SK-N-SH treated with all-trans-retinoic acid at 6 μM for 48 hours (cell line): ENCODE data around the gene ZMYND19.

Experiments
- ATAC-seq: fragments of 200-7000 bp; cut with Tn5 transposase; 3 replicates; pipeline ENCODE4 v1.9.1; 2020; ENCODE audit warnings: mild to moderate bottlenecking, moderate library complexity
- ARNTL ChIP-seq: fragments of 450-650 bp; formaldehyde crosslinking; IDR thresholded peaks from 2 replicates; pipeline ENCODE4 v1.5.0; 2020; ENCODE audit warnings: low read depth, mild to moderate bottlenecking, moderate library complexity, borderline replicate concordance
- BACH2 ChIP-seq: fragments of 250-450 bp; sonication (Bioruptor Pico); IDR thresholded peaks from 2 replicates; pipeline ENCODE4 v1.9.0; 2021; ENCODE audit warnings: mild to moderate bottlenecking, borderline replicate concordance
- CSDC2 ChIP-seq: fragments of 250-450 bp; sonication (Bioruptor Pico); IDR thresholded peaks from 2 replicates; pipeline ENCODE4 v1.5.0; 2020; ENCODE audit warnings: mild to moderate bottlenecking, moderate library complexity
- ESRRG ChIP-seq: fragments of 250-450 bp; sonication (Bioruptor Pico); IDR thresholded peaks from 2 replicates; pipeline ENCODE4 v1.6.1; 2021; ENCODE audit warnings: mild to moderate bottlenecking
- GLIS3 ChIP-seq: fragments of 250-450 bp; sonication (Bioruptor Pico); IDR thresholded peaks from 2 replicates; pipeline ENCODE4 v1.5.0; 2020; ENCODE audit warnings: mild to moderate bottlenecking, moderate library complexity
- ISL1 ChIP-seq: fragments of 250-450 bp; sonication (Bioruptor Pico); IDR thresholded peaks from 2 replicates; pipeline ENCODE4 v2.1.2; 2022; ENCODE audit warnings: mild to moderate bottlenecking, moderate library complexity
- OSR1 ChIP-seq: fragments of 250-450 bp; sonication (Bioruptor Pico); IDR thresholded peaks from 2 replicates; pipeline ENCODE4 v1.8.0; 2022; ENCODE audit warnings: moderate library complexity, mild to moderate bottlenecking, inconsistent platforms
- PATZ1 ChIP-seq: fragments of 250-450 bp; sonication (Bioruptor Pico); IDR thresholded peaks from 2 replicates; pipeline ENCODE4 v1.8.0; 2020; ENCODE audit warnings: mild to moderate bottlenecking, moderate library complexity, borderline replicate concordance
- PPARA ChIP-seq: fragments of 250-450 bp; sonication (Bioruptor Pico); IDR thresholded peaks from 2 replicates; pipeline ENCODE4 v1.5.0; 2020; ENCODE audit warnings: mild to moderate bottlenecking, borderline replicate concordance
- RARB ChIP-seq: fragments of 250-450 bp; sonication (Bioruptor Pico); IDR thresholded peaks from 2 replicates; pipeline ENCODE4 v1.8.0; 2021; ENCODE audit warnings: mild to moderate bottlenecking, moderate library complexity
- SNAI2 ChIP-seq: fragments of 250-450 bp; sonication (Bioruptor Pico); IDR thresholded peaks from 2 replicates; pipeline ENCODE4 v1.5.0; 2020; ENCODE audit warnings: mild to moderate bottlenecking, moderate library complexity
- TCF4 ChIP-seq: fragments of 250-450 bp; sonication (Bioruptor Pico); IDR thresholded peaks from 2 replicates; pipeline ENCODE4 v1.8.0; 2021; ENCODE audit warnings: mild to moderate bottlenecking, moderate library complexity, borderline replicate concordance
- TOX ChIP-seq: fragments of 250-450 bp; sonication (Bioruptor Pico); IDR thresholded peaks from 2 replicates; pipeline ENCODE4 v1.8.0; 2021; ENCODE audit warnings: mild to moderate bottlenecking, moderate library complexity, borderline replicate concordance
- ZC3H10 ChIP-seq: fragments of 250-450 bp; sonication (Bioruptor Pico); IDR thresholded peaks from 2 replicates; pipeline ENCODE4 v1.5.1; 2021; ENCODE audit warnings: mild to moderate bottlenecking, moderate library complexity
- ZFP3 ChIP-seq: fragments of 250-450 bp; sonication (Bioruptor Pico); IDR thresholded peaks from 2 replicates; pipeline ENCODE4 v1.5.0; 2020; ENCODE audit warnings: mild to moderate bottlenecking, moderate library complexity
- ZFP30 ChIP-seq: fragments of 450-650 bp; formaldehyde crosslinking; IDR thresholded peaks from 2 replicates; pipeline ENCODE4 v1.5.0; 2022; ENCODE audit warnings: mild to moderate bottlenecking, moderate library complexity
- ZNF565 ChIP-seq: fragments of 450-650 bp; formaldehyde crosslinking; conservative IDR thresholded peaks from 2 replicates; pipeline ENCODE4 v1.5.0; 2020; ENCODE audit warnings: low read depth, mild to moderate bottlenecking, moderate library complexity
- ZNF70 ChIP-seq: fragments of 450-650 bp; formaldehyde crosslinking; IDR thresholded peaks from 2 replicates; pipeline ENCODE4 v1.5.0; 2020; ENCODE audit warnings: mild to moderate bottlenecking, moderate library complexity
- ZNF8 ChIP-seq: fragments of 450-650 bp; formaldehyde crosslinking; IDR thresholded peaks from 2 replicates; pipeline ENCODE4 v1.5.0; 2020; ENCODE audit warnings: mild to moderate bottlenecking, moderate library complexity
- TF ChIP-seq, protein P1 (sequence below): fragments of 250-450 bp; sonication (Bioruptor Pico); IDR thresholded peaks from 2 replicates; pipeline ENCODE4 v1.8.0; 2021; ENCODE audit warnings: low read depth, mild to moderate bottlenecking, moderate library complexity, borderline replicate concordance
- TF ChIP-seq, protein P2 (sequence below): fragments of 250-450 bp; sonication (Bioruptor Pico); IDR thresholded peaks from 2 replicates; pipeline ENCODE4 v1.5.1; 2021; ENCODE audit warnings: mild to moderate bottlenecking, moderate library complexity
- TF ChIP-seq, protein P3 (sequence below): fragments of 250-450 bp; sonication (Bioruptor Pico); IDR thresholded peaks from 2 replicates; pipeline ENCODE4 v1.5.0; 2020; ENCODE audit warnings: mild to moderate bottlenecking, moderate library complexity
- TF ChIP-seq, protein P4 (sequence below): fragments of 250-450 bp; sonication (Bioruptor Pico); IDR thresholded peaks from 2 replicates; pipeline ENCODE4 v1.5.1; 2020; ENCODE audit warnings: low read depth, mild to moderate bottlenecking, moderate library complexity

ZMYND19 gene

DNA sequence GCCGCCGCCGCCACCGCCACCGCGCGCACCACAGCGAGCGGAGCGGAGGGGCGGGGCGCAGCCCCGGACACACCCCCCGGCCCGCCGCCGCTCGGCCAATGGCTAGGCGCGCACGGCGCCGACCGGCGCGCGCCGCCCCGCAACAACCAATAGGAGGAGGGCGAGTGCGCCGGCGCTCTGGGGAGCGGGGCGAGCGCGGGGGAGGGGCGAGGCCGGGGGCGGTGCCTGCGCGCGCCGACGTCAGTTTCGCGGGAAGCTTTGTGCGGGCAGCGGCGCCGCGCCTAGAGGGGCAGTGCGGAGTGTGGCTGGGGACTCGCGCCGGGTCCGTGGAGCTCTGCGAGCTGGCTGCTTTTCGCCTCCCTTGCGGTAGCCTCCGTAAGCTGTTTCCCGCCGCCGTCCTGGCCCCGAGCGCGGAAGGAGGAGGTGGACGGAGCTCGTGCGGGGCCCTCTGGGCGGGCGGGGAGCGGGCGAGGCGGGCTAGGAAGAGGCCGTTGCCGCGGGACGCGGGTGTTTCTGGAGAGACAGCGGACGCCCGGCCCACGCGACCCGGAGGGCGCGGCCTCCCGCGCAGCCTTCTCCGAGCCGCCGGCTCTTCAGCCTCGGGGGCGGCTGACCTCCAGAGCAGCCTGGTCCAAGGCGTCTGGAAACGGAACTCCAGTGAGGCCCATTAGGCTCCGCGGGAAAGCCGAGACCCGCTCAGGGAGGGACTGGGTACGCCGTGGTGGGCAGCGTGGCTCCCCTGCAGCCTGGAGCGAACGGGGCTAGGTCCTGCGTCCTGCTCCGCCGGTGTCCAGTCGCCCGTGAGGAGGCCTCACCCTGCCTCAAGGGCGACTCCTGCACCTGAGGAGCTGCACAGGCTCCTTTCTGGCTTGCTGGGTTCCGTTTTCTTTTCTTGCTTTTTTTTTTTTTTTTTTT, at the start of gene ZMYND19:
Gene ZMYND19 (minus strand): TSS at position 44 of the 915 bp plus-strand sequence. CDS start 249 bp downstream, outside the sequence.
- TF ChIP-seq, protein P1, sequence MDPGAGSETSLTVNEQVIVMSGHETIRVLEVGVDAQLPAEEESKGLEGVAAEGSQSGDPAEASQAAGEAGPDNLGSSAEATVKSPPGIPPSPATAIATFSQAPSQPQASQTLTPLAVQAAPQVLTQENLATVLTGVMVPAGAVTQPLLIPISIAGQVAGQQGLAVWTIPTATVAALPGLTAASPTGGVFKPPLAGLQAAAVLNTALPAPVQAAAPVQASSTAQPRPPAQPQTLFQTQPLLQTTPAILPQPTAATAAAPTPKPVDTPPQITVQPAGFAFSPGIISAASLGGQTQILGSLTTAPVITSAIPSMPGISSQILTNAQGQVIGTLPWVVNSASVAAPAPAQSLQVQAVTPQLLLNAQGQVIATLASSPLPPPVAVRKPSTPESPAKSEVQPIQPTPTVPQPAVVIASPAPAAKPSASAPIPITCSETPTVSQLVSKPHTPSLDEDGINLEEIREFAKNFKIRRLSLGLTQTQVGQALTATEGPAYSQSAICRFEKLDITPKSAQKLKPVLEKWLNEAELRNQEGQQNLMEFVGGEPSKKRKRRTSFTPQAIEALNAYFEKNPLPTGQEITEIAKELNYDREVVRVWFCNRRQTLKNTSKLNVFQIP (CRISPR knock-in tag) = no peak
- TF ChIP-seq, protein P2, sequence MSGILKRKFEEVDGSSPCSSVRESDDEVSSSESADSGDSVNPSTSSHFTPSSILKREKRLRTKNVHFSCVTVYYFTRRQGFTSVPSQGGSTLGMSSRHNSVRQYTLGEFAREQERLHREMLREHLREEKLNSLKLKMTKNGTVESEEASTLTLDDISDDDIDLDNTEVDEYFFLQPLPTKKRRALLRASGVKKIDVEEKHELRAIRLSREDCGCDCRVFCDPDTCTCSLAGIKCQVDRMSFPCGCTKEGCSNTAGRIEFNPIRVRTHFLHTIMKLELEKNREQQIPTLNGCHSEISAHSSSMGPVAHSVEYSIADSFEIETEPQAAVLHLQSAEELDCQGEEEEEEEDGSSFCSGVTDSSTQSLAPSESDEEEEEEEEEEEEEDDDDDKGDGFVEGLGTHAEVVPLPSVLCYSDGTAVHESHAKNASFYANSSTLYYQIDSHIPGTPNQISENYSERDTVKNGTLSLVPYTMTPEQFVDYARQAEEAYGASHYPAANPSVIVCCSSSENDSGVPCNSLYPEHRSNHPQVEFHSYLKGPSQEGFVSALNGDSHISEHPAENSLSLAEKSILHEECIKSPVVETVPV (CRISPR knock-in tag) = no peak
- TF ChIP-seq, protein P3, sequence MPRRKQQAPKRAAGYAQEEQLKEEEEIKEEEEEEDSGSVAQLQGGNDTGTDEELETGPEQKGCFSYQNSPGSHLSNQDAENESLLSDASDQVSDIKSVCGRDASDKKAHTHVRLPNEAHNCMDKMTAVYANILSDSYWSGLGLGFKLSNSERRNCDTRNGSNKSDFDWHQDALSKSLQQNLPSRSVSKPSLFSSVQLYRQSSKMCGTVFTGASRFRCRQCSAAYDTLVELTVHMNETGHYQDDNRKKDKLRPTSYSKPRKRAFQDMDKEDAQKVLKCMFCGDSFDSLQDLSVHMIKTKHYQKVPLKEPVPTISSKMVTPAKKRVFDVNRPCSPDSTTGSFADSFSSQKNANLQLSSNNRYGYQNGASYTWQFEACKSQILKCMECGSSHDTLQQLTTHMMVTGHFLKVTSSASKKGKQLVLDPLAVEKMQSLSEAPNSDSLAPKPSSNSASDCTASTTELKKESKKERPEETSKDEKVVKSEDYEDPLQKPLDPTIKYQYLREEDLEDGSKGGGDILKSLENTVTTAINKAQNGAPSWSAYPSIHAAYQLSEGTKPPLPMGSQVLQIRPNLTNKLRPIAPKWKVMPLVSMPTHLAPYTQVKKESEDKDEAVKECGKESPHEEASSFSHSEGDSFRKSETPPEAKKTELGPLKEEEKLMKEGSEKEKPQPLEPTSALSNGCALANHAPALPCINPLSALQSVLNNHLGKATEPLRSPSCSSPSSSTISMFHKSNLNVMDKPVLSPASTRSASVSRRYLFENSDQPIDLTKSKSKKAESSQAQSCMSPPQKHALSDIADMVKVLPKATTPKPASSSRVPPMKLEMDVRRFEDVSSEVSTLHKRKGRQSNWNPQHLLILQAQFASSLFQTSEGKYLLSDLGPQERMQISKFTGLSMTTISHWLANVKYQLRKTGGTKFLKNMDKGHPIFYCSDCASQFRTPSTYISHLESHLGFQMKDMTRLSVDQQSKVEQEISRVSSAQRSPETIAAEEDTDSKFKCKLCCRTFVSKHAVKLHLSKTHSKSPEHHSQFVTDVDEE (CRISPR knock-in tag) = no peak
- TF ChIP-seq PATZ1 (CRISPR knock-in tag) (no peak), ZNF70 (no peak), TOX (no peak), TCF4 (no peak), ZNF565 (CRISPR knock-in tag) (no peak), CSDC2 (no peak), BACH2 (CRISPR knock-in tag) (no peak), RARB (CRISPR knock-in tag) (no peak), PPARA (CRISPR knock-in tag) (no peak), ISL1 (CRISPR knock-in tag) (no peak), ESRRG (CRISPR knock-in tag) (no peak)
- TF ChIP-seq, protein P4, sequence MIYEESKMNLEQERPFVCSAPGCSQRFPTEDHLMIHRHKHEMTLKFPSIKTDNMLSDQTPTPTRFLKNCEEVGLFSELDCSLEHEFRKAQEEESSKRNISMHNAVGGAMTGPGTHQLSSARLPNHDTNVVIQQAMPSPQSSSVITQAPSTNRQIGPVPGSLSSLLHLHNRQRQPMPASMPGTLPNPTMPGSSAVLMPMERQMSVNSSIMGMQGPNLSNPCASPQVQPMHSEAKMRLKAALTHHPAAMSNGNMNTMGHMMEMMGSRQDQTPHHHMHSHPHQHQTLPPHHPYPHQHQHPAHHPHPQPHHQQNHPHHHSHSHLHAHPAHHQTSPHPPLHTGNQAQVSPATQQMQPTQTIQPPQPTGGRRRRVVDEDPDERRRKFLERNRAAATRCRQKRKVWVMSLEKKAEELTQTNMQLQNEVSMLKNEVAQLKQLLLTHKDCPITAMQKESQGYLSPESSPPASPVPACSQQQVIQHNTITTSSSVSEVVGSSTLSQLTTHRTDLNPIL = no peak
- ATAC-seq = peak; percentile 93

DNA sequence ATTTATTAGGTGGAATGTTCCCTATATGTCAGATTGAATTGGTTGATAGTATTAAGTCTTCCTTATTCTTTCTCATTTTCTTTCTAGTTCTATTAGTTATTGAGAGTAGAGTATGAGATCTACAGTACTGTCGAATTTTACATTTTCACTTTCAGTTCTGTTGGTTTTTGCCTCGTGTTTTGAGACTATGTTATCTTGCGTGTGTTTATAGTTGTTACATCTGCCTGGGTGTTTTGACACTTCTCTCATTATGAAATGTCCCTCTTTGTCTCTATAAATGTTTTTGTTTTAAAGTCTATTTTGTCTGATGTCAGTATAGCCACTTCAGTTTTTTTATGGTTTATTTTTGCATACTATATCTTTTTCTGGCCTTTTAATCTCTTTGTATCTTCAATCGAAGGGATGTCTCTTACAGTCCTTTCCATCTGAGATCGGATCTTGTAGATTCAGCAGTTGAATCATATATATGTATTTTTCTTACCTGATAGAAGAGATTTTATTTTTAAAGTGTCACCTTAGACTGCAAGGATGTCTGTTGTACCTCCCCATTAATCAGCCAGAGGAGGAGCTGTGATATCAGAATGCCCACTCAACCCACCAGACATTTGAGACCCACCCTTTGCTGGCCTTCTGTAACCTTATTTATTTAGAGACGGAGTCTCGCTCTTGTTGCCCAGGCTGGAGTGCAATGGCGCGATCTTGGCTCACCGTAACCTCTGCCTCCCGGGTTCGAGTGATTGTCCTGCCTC, 49.2 kb upstream of the ZMYND19 start:
- TF ChIP-seq ZNF8 (CRISPR knock-in tag) (no peak), ZC3H10 (CRISPR knock-in tag) (no peak), ESRRG (CRISPR knock-in tag) (no peak), TCF4 (no peak), ZFP3 (CRISPR knock-in tag) (no peak)
- TF ChIP-seq, all 23 proteins: peak for 0
- ATAC-seq = no peak

DNA sequence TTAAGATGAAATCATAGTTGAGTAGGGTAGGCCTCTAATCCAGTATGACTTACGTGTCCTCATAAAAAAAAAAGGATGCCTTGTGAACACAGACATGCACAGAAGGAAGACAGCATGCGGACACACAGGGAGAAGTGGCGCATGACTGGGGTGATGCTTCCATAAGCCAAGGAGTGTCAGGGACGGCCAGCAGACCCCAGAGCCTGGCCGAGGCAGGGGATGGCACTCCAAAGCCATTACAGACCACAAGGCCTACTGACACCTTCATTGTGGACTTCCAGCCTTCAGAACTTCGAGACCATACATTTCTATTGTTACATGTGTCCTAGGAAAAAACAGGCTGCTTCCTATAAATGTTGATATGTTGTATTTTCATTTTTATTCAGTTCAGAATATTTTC, 48.4 kb upstream of the ZMYND19 start:
- ATAC-seq = no peak
- TF ChIP-seq ZFP30 (no peak), ARNTL (CRISPR knock-in tag) (no peak), ZC3H10 (CRISPR knock-in tag) (no peak), RARB (CRISPR knock-in tag) (no peak), SNAI2 (CRISPR knock-in tag) (no peak), ZFP3 (CRISPR knock-in tag) (no peak), CSDC2 (no peak), TCF4 (no peak), GLIS3 (no peak), ZNF70 (no peak), ESRRG (CRISPR knock-in tag) (no peak), OSR1 (CRISPR knock-in tag) (no peak)
- TF ChIP-seq, protein P4 = no peak
- TF ChIP-seq, protein P1 (CRISPR knock-in tag) = no peak
